ENCODE results near the gene C19orf25.

- TF ChIP-seq CTCF (IDR thresholded peaks at IDR 0.05) (no peak), POLR2A (IDR thresholded peaks at IDR 0.05) (no peak), EP300 (IDR thresholded peaks at IDR 0.05) (no peak)
Measured at GRCh38 chr19:1472231-1473084, 6.6 kb downstream of the C19orf25 start.
